NCI-H510A (cell line): ENCODE measurements around the gene ICA1L.
A peak's percentile ranks its signal among the peaks of the same experiment; 100 is the strongest.
"Not testable (repeated sequence)": the region's sequence is repeated elsewhere in the genome, so short reads cannot be mapped to it uniquely, and the experiment has no call there.

Experiments
- DNase-seq: peaks from one replicate; lab custom pipeline; 2025; lab: John Stamatoyannopoulos, UW

ICA1L gene

GRCh38 chr2:202847693-202848524 lies 23.7 kb downstream of the ICA1L start:
- DNase-seq = no peak

GRCh38 chr2:202844656-202845055 lies 26.9 kb downstream of the ICA1L start:
- no peak for DNase-seq

- no peak for DNase-seq
Observed at GRCh38 chr2:202842690-202843089, 28.9 kb downstream of the ICA1L start.

- DNase-seq = peak; percentile 6
Observed at GRCh38 chr2:202841090-202841867, 30.3 kb downstream of the ICA1L start.

- DNase-seq = no peak
Observed at GRCh38 chr2:202831242-202832220, 40.0 kb downstream of the ICA1L start.

GRCh38 chr2:202824901-202825300 lies 46.7 kb downstream of the ICA1L start:
- no peak for DNase-seq

GRCh38 chr2:202822411-202822810 lies 49.2 kb downstream of the ICA1L start:
- DNase-seq = no peak

GRCh38 chr2:202821206-202822160 lies 50.1 kb downstream of the ICA1L start:
- DNase-seq = no peak

- no peak for DNase-seq
Observed at GRCh38 chr2:202818321-202818720, 53.2 kb downstream of the ICA1L start.

- no peak for DNase-seq
Observed at GRCh38 chr2:202817771-202818170, 53.8 kb downstream of the ICA1L start.

- DNase-seq = no peak
Observed at GRCh38 chr2:202815548-202816360, 55.8 kb downstream of the ICA1L start.

GRCh38 chr2:202814226-202814625 lies 57.3 kb downstream of the ICA1L start:
- no peak for DNase-seq

- no peak for DNase-seq
Observed at GRCh38 chr2:202813387-202813786, 58.2 kb downstream of the ICA1L start.

GRCh38 chr2:202808754-202809153 lies 62.8 kb downstream of the ICA1L start:
- no peak for DNase-seq

GRCh38 chr2:202807431-202808138 lies 64.0 kb downstream of the ICA1L start:
- DNase-seq = not testable (repeated sequence)

GRCh38 chr2:202805911-202806310 lies 65.7 kb downstream of the ICA1L start:
- DNase-seq = not testable (repeated sequence)

- no peak for DNase-seq
Observed at GRCh38 chr2:202797944-202798343, 73.6 kb downstream of the ICA1L start.

- no peak for DNase-seq
Observed at GRCh38 chr2:202790676-202791075, 80.9 kb downstream of the ICA1L start.

- no peak for DNase-seq
Observed at GRCh38 chr2:202786842-202787241, 84.7 kb downstream of the ICA1L start.
